Stimulated activated CD4-positive, alpha-beta T cell treated with anti-CD3 and anti-CD28 coated beads, Interleukin-1b, Interleukin-23, amount 100 ng/mL, for 24 hours (primary cell): Measurements from ENCODE around the gene BSPRY.
A peak's percentile ranks its signal among the peaks of the same experiment; 100 is the strongest.
"Not testable (repeated sequence)": the region's sequence is repeated elsewhere in the genome, so short reads cannot be mapped to it uniquely, and the experiment has no call there.

Source experiments
- DNase-seq, 4 experiments: peaks; one replicate each; pipeline ENCODE4 v3.0.0-alpha.2; 2020; ENCODE audit warnings: low read depth in 4 of 4, low spot score in 1 of 4

Gene BSPRY

DNA sequence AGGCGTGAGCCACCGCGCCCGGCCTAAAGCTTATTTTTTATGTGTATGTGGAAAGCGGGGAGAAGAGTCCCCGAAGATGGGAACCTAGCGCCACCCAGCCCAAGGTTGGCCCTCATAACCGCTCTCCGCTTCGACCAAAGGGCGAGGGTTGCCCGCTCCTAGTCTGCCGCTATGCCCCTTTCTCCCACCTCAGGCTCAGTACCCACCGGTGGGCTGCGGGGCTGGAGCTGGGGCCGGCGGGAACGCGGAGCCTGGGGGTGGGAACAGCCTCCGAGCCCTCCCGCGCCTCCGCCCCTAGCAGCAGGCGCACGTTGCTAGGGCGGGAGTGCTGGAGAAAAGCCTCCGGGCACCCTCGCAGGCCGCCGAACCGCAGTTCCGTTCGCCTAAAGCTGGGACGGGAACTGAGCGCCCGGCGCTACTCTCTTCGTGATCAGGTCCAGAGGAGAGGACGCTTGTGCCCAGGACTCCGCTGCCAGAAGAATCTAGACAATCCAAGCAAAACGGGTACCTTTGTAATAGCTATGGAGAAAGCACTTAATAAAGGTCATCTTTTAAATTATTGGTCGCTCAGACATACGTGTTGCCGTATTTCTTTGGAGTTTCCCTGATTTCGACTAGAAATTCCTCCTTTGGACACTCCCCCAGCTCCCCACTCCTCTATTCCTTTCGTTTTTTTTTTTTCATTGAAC, 9.2 kb upstream of the BSPRY start, which contains the start of gene WDR31:
Gene WDR31, minus strand, starts transcription at position 265 of the 689 bp plus-strand sequence. CDS start 8,253 bp downstream, outside the sequence.
- peak; percentile 58 to 76 (median 69) for DNase-seq

- no peak for DNase-seq
Observed at GRCh38 chr9:113341712-113342410, 7.5 kb upstream of the BSPRY start.

DNA sequence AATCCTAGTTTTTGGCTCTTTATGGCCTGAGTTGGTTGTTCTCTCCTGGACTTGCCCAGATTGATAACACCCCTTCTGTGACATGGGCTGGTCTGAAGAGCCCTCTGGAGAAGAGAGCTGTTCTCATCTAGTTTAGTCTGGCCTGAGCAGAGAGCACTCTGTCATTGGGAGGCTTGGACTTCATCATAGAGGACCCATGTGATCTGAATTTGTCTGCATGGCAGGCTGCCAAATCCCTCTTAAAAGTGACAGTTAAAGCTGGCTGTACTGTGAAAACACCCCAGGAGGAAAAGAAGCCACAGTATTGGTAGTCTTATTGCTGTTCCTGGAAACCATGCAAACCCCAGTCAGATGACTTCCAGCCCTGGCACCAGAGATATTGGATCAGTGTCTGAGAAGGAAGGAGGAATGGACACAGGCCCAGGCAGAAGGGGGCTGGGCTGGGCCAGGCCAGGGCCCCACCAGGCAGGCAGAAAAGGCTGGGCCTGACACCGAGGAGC, 5.6 kb upstream of the BSPRY start:
- DNase-seq: no peak

DNA sequence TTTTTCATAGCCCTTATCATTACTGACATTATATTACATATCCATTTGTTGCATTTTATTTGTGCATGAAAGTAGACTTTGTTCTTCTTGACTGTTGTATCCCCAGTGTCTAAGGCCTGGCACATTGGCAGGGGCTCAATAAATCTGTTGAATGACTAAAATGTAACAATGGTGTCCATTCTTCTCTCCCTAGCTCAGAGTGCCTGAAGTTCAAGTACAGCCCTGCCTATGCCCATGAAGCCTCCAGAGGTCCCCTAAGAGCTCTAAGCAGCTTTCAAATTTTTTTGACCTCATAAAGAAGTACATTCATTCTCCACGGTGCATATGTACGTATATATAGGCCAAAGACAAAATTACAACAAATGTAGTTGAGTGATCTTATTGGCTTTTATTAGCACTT, 4.2 kb upstream of the BSPRY start:
- no peak for DNase-seq

- no peak for DNase-seq
Observed at GRCh38 chr9:113345671-113346070, 3.7 kb upstream of the BSPRY start.

GRCh38 chr9:113348437-113348836, 904 bp upstream of the BSPRY start:
- DNase-seq: no peak

- DNase-seq: no peak
Observed at GRCh38 chr9:113349066-113349444, 286 bp upstream of the BSPRY start.

DNA sequence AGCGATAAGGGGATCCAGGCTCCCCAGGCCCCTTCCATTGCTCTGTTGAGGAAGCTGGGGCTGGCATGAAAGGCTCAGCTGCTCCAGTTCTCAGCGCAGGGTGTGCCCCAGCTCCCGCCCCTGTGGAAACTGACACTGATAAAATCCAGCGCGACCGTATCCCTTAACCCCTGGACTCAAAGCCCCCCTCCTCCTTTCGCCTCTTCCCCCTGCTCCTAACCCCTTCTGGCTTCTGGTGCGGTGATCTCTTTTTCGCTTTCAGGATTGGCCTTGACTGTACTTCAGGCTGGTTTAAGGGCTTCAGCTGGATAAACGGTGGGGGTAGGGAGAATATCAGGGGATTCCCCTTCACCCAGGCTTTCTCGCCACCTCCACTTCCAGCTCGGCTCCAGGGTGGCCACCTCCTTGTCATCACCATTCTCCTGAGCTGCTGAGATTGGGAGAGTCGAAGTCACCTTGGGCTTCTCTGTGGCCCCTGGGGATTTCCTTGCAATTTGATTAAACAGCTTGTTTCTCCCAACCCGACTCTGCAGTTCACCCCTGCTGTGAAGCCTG, 843 bp downstream of the BSPRY start:
- peak in 1 of 4 experiments; percentile 12 for DNase-seq

- peak in 1 of 4 experiments; percentile 34 for DNase-seq
Observed at GRCh38 chr9:113350937-113351336, 1.6 kb downstream of the BSPRY start.

GRCh38 chr9:113352006-113352405, 2.7 kb downstream of the BSPRY start:
- DNase-seq: no peak

DNA sequence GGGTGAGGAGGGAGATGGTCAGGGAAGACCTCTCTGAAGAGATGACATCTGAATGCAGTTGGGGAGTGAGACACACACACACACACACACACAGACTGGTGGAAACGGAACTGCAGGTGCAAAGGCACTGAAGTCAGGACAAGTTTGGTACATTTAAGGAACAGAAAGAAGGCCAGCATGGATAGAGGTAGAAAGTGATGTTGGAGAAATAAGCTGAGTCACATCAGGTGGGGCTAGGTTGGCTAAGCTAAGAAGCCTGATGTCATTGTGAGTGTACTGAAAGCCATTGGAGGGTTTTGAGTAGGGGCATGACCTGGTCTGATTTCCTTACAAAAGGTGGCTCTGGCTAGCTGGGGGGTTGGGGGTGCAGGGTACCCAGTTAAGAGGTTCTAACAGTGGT, 3.1 kb downstream of the BSPRY start:
- DNase-seq: no peak

GRCh38 chr9:113355040-113355596, 5.8 kb downstream of the BSPRY start:
- no peak for DNase-seq

DNA sequence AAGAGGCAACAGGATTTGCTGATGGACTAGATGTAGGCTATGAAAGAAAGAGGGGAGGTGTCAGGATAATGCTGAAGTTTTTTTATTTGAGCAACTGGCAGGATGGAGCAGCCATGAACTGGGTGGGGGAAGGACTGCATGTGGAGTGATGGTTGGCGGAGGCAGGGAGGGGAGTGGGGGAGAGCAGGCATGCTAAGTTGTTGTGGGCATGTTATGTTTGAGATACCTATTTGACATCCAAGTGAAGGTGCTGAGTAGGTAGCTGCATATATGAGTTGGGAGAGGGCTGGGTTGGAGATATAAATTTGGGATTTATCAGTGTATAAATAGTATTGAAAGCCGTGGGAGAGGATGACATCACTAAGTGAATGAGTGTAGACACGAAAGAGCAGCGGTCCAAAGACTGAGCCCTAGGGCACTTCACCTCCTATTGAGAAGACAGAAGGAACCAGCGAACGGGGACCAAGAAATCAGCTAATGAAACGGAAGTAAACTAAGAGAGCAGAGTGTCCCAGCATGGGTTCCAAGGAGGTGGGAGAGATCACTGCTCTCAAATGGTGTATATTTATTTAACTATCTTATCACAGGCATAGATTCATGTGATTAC, 7.4 kb downstream of the BSPRY start:
- no peak for DNase-seq

- DNase-seq: no peak
Observed at GRCh38 chr9:113359385-113359784, 10.0 kb downstream of the BSPRY start.

GRCh38 chr9:113360242-113360842, 11.0 kb downstream of the BSPRY start:
- DNase-seq: no peak

GRCh38 chr9:113361304-113362018, 12.1 kb downstream of the BSPRY start:
- peak in 1 of 4 experiments; percentile 18 for DNase-seq

DNA sequence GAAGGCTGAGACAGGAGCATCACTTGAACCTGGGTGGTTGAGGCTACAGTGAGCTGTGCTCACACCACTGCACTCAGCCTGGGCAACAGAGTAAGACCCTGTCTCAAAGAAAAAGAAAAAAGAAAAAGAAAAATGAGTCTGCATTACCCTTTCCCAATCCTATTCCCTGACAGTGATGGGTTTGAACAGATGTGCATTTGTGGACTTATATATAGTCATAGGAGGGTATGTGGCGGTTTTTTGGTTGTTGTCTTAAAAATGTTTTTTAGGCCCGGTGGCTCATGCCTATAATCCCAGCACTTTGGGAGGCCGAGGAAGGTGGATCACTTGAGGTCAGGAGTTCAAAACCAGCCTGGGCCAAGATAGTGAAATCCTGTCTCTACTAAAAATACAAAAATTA, 14.0 kb downstream of the BSPRY start:
- DNase-seq: no peak

DNA sequence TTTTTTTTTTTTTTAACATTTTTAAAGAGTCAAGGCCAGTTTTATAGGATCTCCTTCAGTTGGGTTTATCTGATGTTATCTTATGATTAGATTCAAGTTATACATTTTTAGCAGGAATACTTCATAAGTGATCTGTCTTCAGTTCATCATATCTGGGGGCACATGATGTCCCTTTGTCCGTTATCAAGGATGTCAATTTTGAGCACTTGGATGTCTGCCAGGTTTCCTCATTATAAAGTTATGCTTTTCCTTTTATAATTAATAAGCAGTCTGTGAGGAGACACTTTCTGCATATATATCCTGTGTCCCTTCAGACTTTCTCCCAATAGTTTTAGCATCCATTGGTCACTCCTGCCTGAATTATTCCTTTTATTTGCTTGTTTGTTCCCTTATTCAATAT, 15.6 kb downstream of the BSPRY start:
- no peak for DNase-seq

DNA sequence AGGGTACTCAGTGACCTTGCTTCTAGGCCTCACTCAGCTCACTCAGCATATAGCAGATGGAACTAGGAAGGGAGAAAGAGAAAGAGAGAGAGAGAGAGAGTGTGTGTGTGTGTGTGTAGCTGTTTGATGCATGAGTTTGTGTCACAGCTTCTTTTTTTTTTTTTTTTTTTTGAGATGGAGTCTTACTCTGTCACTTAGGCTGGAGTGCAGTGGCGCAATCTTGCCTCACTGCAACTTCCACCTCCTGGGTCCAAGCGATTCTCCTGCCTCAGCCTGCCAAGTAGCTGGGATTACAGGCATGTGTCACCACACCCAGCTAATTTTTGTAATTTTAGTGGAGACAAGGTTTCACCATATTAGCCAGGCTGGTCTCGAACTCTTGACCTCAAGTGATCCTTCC, 16.3 kb downstream of the BSPRY start:
- DNase-seq: not testable (repeated sequence)

DNA sequence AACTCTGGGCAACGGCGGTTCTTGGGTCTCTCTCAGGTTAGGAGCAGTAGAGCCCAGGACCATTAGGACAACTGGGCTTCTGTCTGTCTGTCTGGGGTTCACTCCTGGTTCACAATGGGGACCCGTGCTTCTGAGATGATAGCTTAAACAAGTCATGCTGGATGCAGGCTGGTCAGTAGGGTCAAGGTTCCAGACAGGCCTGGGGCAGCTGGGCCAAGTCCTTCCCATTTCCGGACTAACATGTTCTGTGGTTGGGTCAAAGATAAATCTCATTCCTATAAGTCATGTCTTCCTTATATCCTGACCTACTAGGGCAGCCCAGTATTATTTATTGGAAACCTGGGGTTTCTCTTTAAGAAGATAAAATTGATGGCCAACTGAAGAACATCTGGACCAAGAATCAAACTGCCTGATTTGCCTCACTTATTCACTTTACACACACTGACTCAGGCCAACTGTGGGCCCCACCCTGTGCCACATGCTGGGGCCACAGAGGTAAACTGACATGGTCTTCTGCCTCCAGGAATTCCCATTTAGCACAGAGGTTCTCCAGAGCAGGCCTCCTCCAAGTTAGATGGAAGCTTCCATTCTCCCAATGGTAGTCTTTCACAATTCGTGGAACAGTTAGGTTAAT, 19.1 kb downstream of the BSPRY start:
- DNase-seq: no peak
